Measurements from ENCODE around the gene GPSM1. TPM values are rescaled to one million over a fixed set of nuclear protein-coding genes. Genes with fewer than 3 reads are reported as not detected.

Gene GPSM1
- total and polyA plus RNA-seq, 9 of the 15 experiments (the other 6 are each of a cell fraction or from before 2014, with no cell fraction given), result 0.04 to 14.2 (median 3.1) TPM

GRCh38 chr9:136303825-136304416 is 23.4 kb upstream of the GPSM1 start, which contains the start of gene CCDC187:
CCDC187 (minus strand) TSS chr9:136304094; CDS start chr9:136303830, 264 bp downstream.
- WGBS (ENCODE audit: insufficient coverage, low coverage, missing lambda C conversion rate), result 11% methylated on average over 16 of the region's 22 CpGs
- in situ Hi-C loops (cut with MboI), result no loop called here
- FAIRE-seq, result no peak
- H4K20me1 ChIP-seq (replicated peaks; ENCODE audit: control insufficient read depth, insufficient read depth, low read length), result no peaks in the 10 kb centered on the region; the same call in none of the 2 replicates
- H3K27ac ChIP-seq (ENCODE audit: extremely low read depth, low read depth, low read length), result no peak within 1 kb of the TSS
- no peaks in the 10 kb centered on the region; the same call in 2 of the 3 replicates for H3K36me3 ChIP-seq (ENCODE audit: control insufficient read depth, insufficient read depth, low read length)
- peak in 3 of 4 experiments; percentile 33 to 64 (median 58) for DNase-seq (ENCODE audit: extremely low read depth in 1 of 4, low spot score in 3 of 4)
- ChIA-PET POLR2A (interaction anchor here (0.7 kb wide), 1 partner anchor 235 kb away, joined by 3 read pairs; no protein-coding TSS in a partner anchor), CTCF (ENCODE audit: low intra/inter-chr PET ratio) (no interaction called here)
- BruUV-seq (replicated peaks), result no TSS peak
- no peak within 1 kb of the TSS for H3K4me2 ChIP-seq (ENCODE audit: insufficient read depth, low read length)
- peaks cover 14 to 59% of the 10 kb centered on the region in 2 experiments; a peak in 4 of 5 replicates for H3K27me3 ChIP-seq (ENCODE audit: control insufficient read depth in 2 of 2, insufficient read depth in 2 of 2, low read length in 2 of 2)
- intact Hi-C loops (cut with micrococcal nuclease), result no loop called here
- H3K4me3 ChIP-seq, result no peak within 1 kb of the TSS
- no peaks in the 10 kb centered on the region for H3K9me1 ChIP-seq (ENCODE audit: control insufficient read depth, insufficient read depth, low read length)
- H2AFZ ChIP-seq (ENCODE audit: low read depth, low read length), result no peak within 1 kb of the TSS
- H3K79me2 ChIP-seq (ENCODE audit: control insufficient read depth, insufficient read depth, low read length), result no peaks in the 10 kb centered on the region
- H3K9me3 ChIP-seq (replicated peaks; ENCODE audit: control insufficient read depth, insufficient read depth, low read depth, low read length), result peaks cover 12% of the 10 kb centered on the region; the same call in 1 of the 2 replicates
- TF ChIP-seq MEIS2 (IDR thresholded peaks at IDR 0.05; ENCODE audit: partially characterized antibody) (peak; percentile 67), ILK (tag; IDR thresholded peaks at IDR 0.05; ENCODE audit: borderline replicate concordance, low read depth) (no peak), ARID2 (IDR thresholded peaks at IDR 0.05) (no peak), MITF (IDR thresholded peaks at IDR 0.05) (no peak), FOXM1 (IDR thresholded peaks at IDR 0.05; ENCODE audit: low read depth) (no peak), FOXM1 (CRISPR knock-in tag; IDR thresholded peaks at IDR 0.05; ENCODE audit: low read depth) (no peak), TRIM24 (IDR thresholded peaks at IDR 0.05) (no peak), RBBP5 (IDR thresholded peaks at IDR 0.05; ENCODE audit: borderline replicate concordance, insufficient read depth, low read length, poor library complexity, severe bottlenecking) (no peak), MTA3 (IDR thresholded peaks at IDR 0.05; ENCODE audit: borderline replicate concordance) (no peak), SMARCE1 (IDR thresholded peaks at IDR 0.05) (no peak), ZNF431 (CRISPR knock-in tag; IDR thresholded peaks at IDR 0.05) (no peak)
- TF ChIP-seq, protein P1, sequence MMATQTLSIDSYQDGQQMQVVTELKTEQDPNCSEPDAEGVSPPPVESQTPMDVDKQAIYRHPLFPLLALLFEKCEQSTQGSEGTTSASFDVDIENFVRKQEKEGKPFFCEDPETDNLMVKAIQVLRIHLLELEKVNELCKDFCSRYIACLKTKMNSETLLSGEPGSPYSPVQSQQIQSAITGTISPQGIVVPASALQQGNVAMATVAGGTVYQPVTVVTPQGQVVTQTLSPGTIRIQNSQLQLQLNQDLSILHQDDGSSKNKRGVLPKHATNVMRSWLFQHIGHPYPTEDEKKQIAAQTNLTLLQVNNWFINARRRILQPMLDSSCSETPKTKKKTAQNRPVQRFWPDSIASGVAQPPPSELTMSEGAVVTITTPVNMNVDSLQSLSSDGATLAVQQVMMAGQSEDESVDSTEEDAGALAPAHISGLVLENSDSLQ (IDR thresholded peaks at IDR 0.05), result peak; percentile 50; the same call in 1 of the 2 replicates
- peak within 1 kb of the TSS in 1 of 2 experiments; percentile 36; a peak in 1 of 4 replicates for H3K9ac ChIP-seq (ENCODE audit: insufficient read depth in 1 of 2, low read depth in 2 of 2, low read length in 2 of 2)
- ATAC-seq, result peak; percentile 39
- H3K4me1 ChIP-seq (replicated peaks in 1 of 2; ENCODE audit: control insufficient read depth in 2 of 2, insufficient read depth in 2 of 2, low read length in 2 of 2), result peaks cover 5 to 55% of the 10 kb centered on the region in 2 experiments; a peak in 3 of 5 replicates

All from K562 (cell line).